Activated CD8-positive, alpha-beta T cell treated with anti-CD3 and anti-CD28 coated beads, Interleukin-2, amount 10 ng/mL, durations not matched to agents 7 days and 5 days (primary cell): ENCODE measurements around the gene ELF1. TPM values are rescaled to one million over a fixed set of nuclear protein-coding genes. Genes with fewer than 3 reads are reported as not detected.
A peak's percentile ranks its signal among the peaks of the same experiment; 100 is the strongest.

Source experiments
- ATAC-seq: fragments of 150-1000 bp; cut with Tn5 transposase; one replicate; pipeline ENCODE4 v1.10.0; 2021; ENCODE audit warnings: moderate library complexity
- CTCF ChIA-PET: fragments of 350-600 bp; sonication (Branson Sonifier 250); formaldehyde crosslinking; loops from one replicate; lab custom pipeline; 2021; ENCODE audit warnings: antibody characterized with exemption; lab: Charles Lee
- POLR2A ChIA-PET: fragments of 350-600 bp; sonication (Branson Sonifier 250); formaldehyde crosslinking; loops from one replicate; lab custom pipeline; 2021; ENCODE audit warnings: antibody characterized with exemption; lab: Charles Lee
- DNase-seq: peaks from one replicate; pipeline ENCODE4 v3.0.0-alpha.2; 2020
- H3K27ac Mint-ChIP-seq: one replicate; pipeline ENCODE4 v1.8.0; 2021; ENCODE audit warnings: mild to moderate bottlenecking, mixed read lengths
- H3K27me3 Mint-ChIP-seq: one replicate; pipeline ENCODE4 v1.8.0; 2021; ENCODE audit warnings: low read depth, mixed read lengths
- H3K36me3 Mint-ChIP-seq: one replicate; pipeline ENCODE4 v1.8.0; 2021; ENCODE audit warnings: low read depth, mixed read lengths
- H3K4me1 Mint-ChIP-seq: one replicate; pipeline ENCODE4 v1.8.0; 2021; ENCODE audit warnings: low read depth, mixed read lengths
- H3K4me3 Mint-ChIP-seq: one replicate; pipeline ENCODE4 v1.8.0; 2021; ENCODE audit warnings: mild to moderate bottlenecking, mixed read lengths
- H3K9me3 Mint-ChIP-seq: one replicate; pipeline ENCODE4 v1.8.0; 2022; ENCODE audit warnings: mixed read lengths; ENCODE audit not compliant: insufficient read depth
- total RNA-seq, 2 experiments: library from RNA; stranded (reverse); gene quantifications; one replicate each; pipeline ENCODE4 v1.2.3, GENCODE V29; 2021

The ELF1 gene
- total RNA-seq, 2 experiments from 2014 or later: 106 to 107 TPM

GRCh38 chr13:41018602-41018948 lies 541 bp downstream of the ELF1 start:
- POLR2A ChIA-PET: interaction anchor here (0.7 to 6.0 kb wide), 12 partner anchors 12 to 97 kb away, joined by 3 to 49 read pairs (median 9); no protein-coding TSS in a partner anchor

GRCh38 chr13:41017817-41018601 lies 1.1 kb downstream of the ELF1 start:
- DNase-seq (no peak), ATAC-seq (no peak)
- H3K27me3 Mint-ChIP-seq: no peaks in the 10 kb centered on the region
- H3K4me1 Mint-ChIP-seq: peaks cover 48% of the 10 kb centered on the region
- H3K36me3 Mint-ChIP-seq: peaks cover 30% of the 10 kb centered on the region
- peak overlapping the region; percentile 96 for H3K27ac Mint-ChIP-seq
- no peaks in the 10 kb centered on the region for H3K9me3 Mint-ChIP-seq
- ChIA-PET CTCF (interaction anchor here (0.9 to 4.7 kb wide), 8 partner anchors 9 to 44 kb away, joined by 3 to 48 read pairs (median 8); no protein-coding TSS in a partner anchor), POLR2A (interaction anchor here (0.7 to 6.0 kb wide), 10 partner anchors 11 to 44 kb away, joined by 3 to 49 read pairs (median 9); partner anchors contain the start of gene WBP4)
- peak overlapping the region; percentile 89 for H3K4me3 Mint-ChIP-seq

More at GRCh38 chr13:41018602-41018948, 541 bp downstream of the ELF1 start:
- Mint-ChIP-seq H3K36me3 (peaks cover 26% of the 10 kb centered on the region), H3K27me3 (no peaks in the 10 kb centered on the region), H3K4me3 (peak overlapping the region; percentile 89), H3K9me3 (no peaks in the 10 kb centered on the region), H3K27ac (peak overlapping the region; percentile 99), H3K4me1 (peaks cover 44% of the 10 kb centered on the region)
- CTCF ChIA-PET: interaction anchor here (0.7 to 4.7 kb wide), 13 partner anchors 10 to 78 kb away, joined by 3 to 48 read pairs (median 4); no protein-coding TSS in a partner anchor
- ATAC-seq: no peak
- no peak for DNase-seq

GRCh38 chr13:41017159-41017558 lies 2.0 kb downstream of the ELF1 start:
- Mint-ChIP-seq H3K27ac (peak overlapping the region; percentile 96), H3K4me1 (peaks cover 53% of the 10 kb centered on the region), H3K9me3 (no peaks in the 10 kb centered on the region), H3K27me3 (no peaks in the 10 kb centered on the region), H3K4me3 (peak overlapping the region; percentile 89), H3K36me3 (peaks cover 31% of the 10 kb centered on the region)
- ChIA-PET POLR2A (interaction anchor here (0.9 to 6.0 kb wide), 8 partner anchors 10 to 44 kb away, joined by 3 to 49 read pairs (median 16); partner anchors contain the start of gene WBP4), CTCF (interaction anchor here (0.9 to 4.7 kb wide), 5 partner anchors 8 to 43 kb away, joined by 3 to 37 read pairs (median 11); no protein-coding TSS in a partner anchor)
- ATAC-seq (peak; percentile 42), DNase-seq (peak; percentile 66)

- DNase-seq (no peak), ATAC-seq (no peak)
- Mint-ChIP-seq H3K27me3 (no peaks in the 10 kb centered on the region), H3K4me3 (peak overlapping the region; percentile 89), H3K36me3 (peaks cover 42% of the 10 kb centered on the region), H3K9me3 (no peaks in the 10 kb centered on the region), H3K27ac (peak overlapping the region; percentile 88), H3K4me1 (peaks cover 56% of the 10 kb centered on the region)
- CTCF ChIA-PET: interaction anchor here (1.9 to 2.8 kb wide), 3 partner anchors 10 to 42 kb away, joined by 10 to 31 read pairs (median 16); no protein-coding TSS in a partner anchor
- POLR2A ChIA-PET: interaction anchor here (1.0 to 6.0 kb wide), 7 partner anchors 9 to 45 kb away, joined by 5 to 49 read pairs (median 21); partner anchors contain the start of gene WBP4
These were observed 3.2 kb downstream of the ELF1 start for GRCh38 chr13:41015920-41016319.

- H3K27ac Mint-ChIP-seq: peak overlapping the region; percentile 78
- no peak for ATAC-seq
- ChIA-PET POLR2A (interaction anchor here (1.2 to 5.8 kb wide), 6 partner anchors 9 to 47 kb away, joined by 3 to 38 read pairs (median 16); partner anchors contain the start of gene WBP4), CTCF (interaction anchor here (0.8 to 2.8 kb wide), 9 partner anchors 8 to 224 kb away, joined by 3 to 31 read pairs (median 10); partner anchors contain the start of gene SLC25A15)
- no peak for DNase-seq
- H3K36me3 Mint-ChIP-seq: peaks cover 49% of the 10 kb centered on the region
- no peaks in the 10 kb centered on the region for H3K27me3 Mint-ChIP-seq
- peaks cover 53% of the 10 kb centered on the region for H3K4me1 Mint-ChIP-seq
- H3K4me3 Mint-ChIP-seq: peak overlapping the region; percentile 89
- H3K9me3 Mint-ChIP-seq: no peaks in the 10 kb centered on the region
These were observed 5.3 kb downstream of the ELF1 start for GRCh38 chr13:41013835-41014234.

- no peak for ATAC-seq
- no peak for DNase-seq
- Mint-ChIP-seq H3K27me3 (no peaks in the 10 kb centered on the region), H3K4me1 (peaks cover 66% of the 10 kb centered on the region), H3K27ac (no peak overlapping the region), H3K9me3 (no peaks in the 10 kb centered on the region), H3K36me3 (peaks cover 52% of the 10 kb centered on the region), H3K4me3 (no peak overlapping the region)
- ChIA-PET CTCF (interaction anchor here (1.0 to 3.0 kb wide), 4 partner anchors 9 to 45 kb away, joined by 3 to 31 read pairs (median 10); no protein-coding TSS in a partner anchor), POLR2A (interaction anchor here (0.8 to 1.4 kb wide), 4 partner anchors 8 to 33 kb away, joined by 3 to 4 read pairs (median 3); no protein-coding TSS in a partner anchor)
These were observed 6.6 kb downstream of the ELF1 start for GRCh38 chr13:41012536-41012935.

- Mint-ChIP-seq H3K36me3 (peaks cover 50% of the 10 kb centered on the region), H3K27me3 (no peaks in the 10 kb centered on the region), H3K27ac (no peak overlapping the region), H3K9me3 (no peaks in the 10 kb centered on the region), H3K4me1 (peaks cover 72% of the 10 kb centered on the region), H3K4me3 (peak overlapping the region; percentile 15)
- ChIA-PET CTCF (interaction anchor here (0.7 to 3.0 kb wide), 6 partner anchors 8 to 72 kb away, joined by 3 to 31 read pairs (median 4); partner anchors contain the start of gene ELF1), POLR2A (interaction anchor here (0.7 to 1.5 kb wide), 4 partner anchors 25 to 215 kb away, joined by 3 to 5 read pairs (median 4); no protein-coding TSS in a partner anchor)
- no peak for ATAC-seq
- no peak for DNase-seq
These were observed 7.6 kb downstream of the ELF1 start for GRCh38 chr13:41011382-41011956.

GRCh38 chr13:41008349-41008980 lies 10.7 kb downstream of the ELF1 start:
- H3K27ac Mint-ChIP-seq: peak overlapping the region; percentile 85
- DNase-seq: no peak
- no peaks in the 10 kb centered on the region for H3K27me3 Mint-ChIP-seq
- peak; percentile 21 for ATAC-seq
- peaks cover 46% of the 10 kb centered on the region for H3K36me3 Mint-ChIP-seq
- ChIA-PET CTCF (interaction anchor here (0.9 to 4.6 kb wide), 5 partner anchors 10 to 47 kb away, joined by 3 to 21 read pairs (median 7); partner anchors contain the start of gene ELF1), POLR2A (interaction anchor here (0.6 to 5.3 kb wide), 6 partner anchors 10 to 52 kb away, joined by 3 to 49 read pairs (median 4); partner anchors contain the start of gene ELF1)
- peaks cover 73% of the 10 kb centered on the region for H3K4me1 Mint-ChIP-seq
- H3K9me3 Mint-ChIP-seq: no peaks in the 10 kb centered on the region
- H3K4me3 Mint-ChIP-seq: peak overlapping the region; percentile 74

- CTCF ChIA-PET: interaction anchor here (1.2 to 4.6 kb wide), 4 partner anchors 11 to 33 kb away, joined by 3 to 21 read pairs (median 10); partner anchors contain the start of gene ELF1
- Mint-ChIP-seq H3K9me3 (no peaks in the 10 kb centered on the region), H3K27me3 (no peaks in the 10 kb centered on the region), H3K4me1 (peaks cover 68% of the 10 kb centered on the region), H3K27ac (peak overlapping the region; percentile 85), H3K36me3 (peaks cover 40% of the 10 kb centered on the region), H3K4me3 (peak overlapping the region; percentile 74)
- ATAC-seq: peak; percentile 34
- POLR2A ChIA-PET: interaction anchor here (0.6 to 5.3 kb wide), 5 partner anchors 10 to 53 kb away, joined by 3 to 49 read pairs (median 8); partner anchors contain the start of gene ELF1
- DNase-seq: no peak
These were observed 11.4 kb downstream of the ELF1 start for GRCh38 chr13:41007744-41008128.

GRCh38 chr13:41006978-41007743 lies 12.0 kb downstream of the ELF1 start:
- no peaks in the 10 kb centered on the region for H3K27me3 Mint-ChIP-seq
- ChIA-PET CTCF (interaction anchor here (1.4 to 4.6 kb wide), 3 partner anchors 12 to 33 kb away, joined by 4 to 21 read pairs (median 16); partner anchors contain the start of gene ELF1), POLR2A (interaction anchor here (0.6 to 5.3 kb wide), 5 partner anchors 11 to 26 kb away, joined by 4 to 49 read pairs (median 8); partner anchors contain the start of gene ELF1)
- peaks cover 41% of the 10 kb centered on the region for H3K36me3 Mint-ChIP-seq
- ATAC-seq (no peak), DNase-seq (no peak)
- peak overlapping the region; percentile 74 for H3K4me3 Mint-ChIP-seq
- H3K9me3 Mint-ChIP-seq: no peaks in the 10 kb centered on the region
- H3K4me1 Mint-ChIP-seq: peaks cover 69% of the 10 kb centered on the region
- H3K27ac Mint-ChIP-seq: peak overlapping the region; percentile 85
